GM23338 (cell line): Measurements from ENCODE around the gene ATP6V1E1. TPM values are rescaled to one million over a fixed set of nuclear protein-coding genes. Genes with fewer than 3 reads are reported as not detected.

Experiments used
- ATAC-seq: fragments of 200-7000 bp; cut with Tn5 transposase; 3 replicates; pipeline ENCODE4 v1.9.1; 2020
- DNase-seq: peaks from one replicate; pipeline ENCODE4 v3.0.0-alpha.2; 2015; ENCODE audit warnings: low spot score
- H2AFZ ChIP-seq: fragments of 200-600 bp; sonication (generic); 2 replicates; pipeline ENCODE4 v1.8.0; 2016; ENCODE audit warnings: antibody characterized with exemption, mild to moderate bottlenecking, moderate library complexity
- H3F3A ChIP-seq: fragments of 200-600 bp; sonication (generic); replicated peaks from 2 replicates; pipeline ENCODE4 v1.8.0; 2017; ENCODE audit warnings: antibody characterized with exemption, mixed run types, low read depth
- H3K27ac ChIP-seq: fragments of 200-600 bp; sonication (generic); 2 replicates; pipeline ENCODE4 v1.6.1; 2016; ENCODE audit warnings: low read depth
- H3K27me3 ChIP-seq: fragments of 200-600 bp; sonication (generic); 2 replicates; pipeline ENCODE4 v1.8.0; 2016; ENCODE audit warnings: mild to moderate bottlenecking, mixed run types, moderate library complexity; ENCODE audit not compliant: insufficient read depth
- H3K36me3 ChIP-seq: fragments of 200-600 bp; sonication (generic); 2 replicates; pipeline ENCODE4 v1.8.0; 2016; ENCODE audit warnings: mild to moderate bottlenecking; ENCODE audit not compliant: insufficient read depth
- H3K4me1 ChIP-seq: fragments of 200-600 bp; sonication (generic); 2 replicates; pipeline ENCODE4 v1.8.0; 2016; ENCODE audit warnings: mild to moderate bottlenecking, moderate library complexity; ENCODE audit not compliant: insufficient read depth
- H3K4me2 ChIP-seq: fragments of 200-600 bp; sonication (generic); 2 replicates; pipeline ENCODE4 v1.7.1; 2017; ENCODE audit warnings: mixed run types
- H3K4me3 ChIP-seq: fragments of 200-600 bp; sonication (generic); 2 replicates; pipeline ENCODE4 v1.6.1; 2016; ENCODE audit warnings: mixed run types
- H3K79me2 ChIP-seq: fragments of 200-600 bp; sonication (generic); replicated peaks from 2 replicates; pipeline ENCODE4 v1.8.0; 2017; ENCODE audit warnings: mild to moderate bottlenecking; ENCODE audit not compliant: insufficient read depth
- H3K9me2 ChIP-seq: fragments of 200-600 bp; sonication (generic); 2 replicates; pipeline ENCODE4 v1.8.0; 2017; ENCODE audit not compliant: insufficient read depth
- H4K20me1 ChIP-seq: fragments of 200-600 bp; sonication (generic); replicated peaks from 2 replicates; pipeline ENCODE4 v1.8.0; 2017; ENCODE audit warnings: mild to moderate bottlenecking; ENCODE audit not compliant: insufficient read depth
- H3K27ac Mint-ChIP-seq: 2 replicates; pipeline ENCODE4 v1.8.0; 2020; ENCODE audit warnings: inconsistent platforms, mild to moderate bottlenecking, moderate library complexity, mixed read lengths
- H3K27me3 Mint-ChIP-seq: 3 replicates; pipeline ENCODE4 v1.8.0; 2022; ENCODE audit warnings: low read depth, mild to moderate bottlenecking, moderate library complexity, mixed read lengths, inconsistent platforms; ENCODE audit not compliant: insufficient read depth, poor library complexity
- H3K36me3 Mint-ChIP-seq: 3 replicates; pipeline ENCODE4 v1.8.0; 2021; ENCODE audit warnings: low read depth, mild to moderate bottlenecking, inconsistent platforms, moderate library complexity, mixed read lengths
- H3K4me1 Mint-ChIP-seq: 3 replicates; pipeline ENCODE4 v1.8.0; 2020; ENCODE audit warnings: mild to moderate bottlenecking, inconsistent platforms, mixed read lengths
- H3K4me3 Mint-ChIP-seq: 3 replicates; pipeline ENCODE4 v1.8.0; 2021; ENCODE audit warnings: moderate library complexity, mild to moderate bottlenecking, inconsistent platforms, mixed read lengths
- H3K9me3 Mint-ChIP-seq: 3 replicates; pipeline ENCODE4 v1.8.0; 2020; ENCODE audit warnings: moderate library complexity, mild to moderate bottlenecking, inconsistent platforms, mixed read lengths
- CREB1 ChIP-seq: fragments of 250-450 bp; sonication (Bioruptor Pico); IDR thresholded peaks from 2 replicates; pipeline ENCODE4 v1.5.0; 2020; ENCODE audit warnings: low read depth, mild to moderate bottlenecking, moderate library complexity
- CTCF ChIP-seq, 2 experiments: fragments of 200-600 bp in 1 of 2; sonication (generic) in 1 of 2; conservative IDR thresholded peaks; 2 replicates each; pipeline versions ENCODE4 v1.5.1 to v1.6.1; 2016 to 2017; ENCODE audit warnings: antibody characterized with exemption in 2 of 2, low read depth in 2 of 2, mild to moderate bottlenecking in 2 of 2, moderate library complexity in 1 of 2
- ETS1 ChIP-seq: IDR thresholded peaks from 2 replicates; pipeline ENCODE4 v1.6.1; 2016; ENCODE audit warnings: antibody characterized with exemption
- EZH2phosphoT487 ChIP-seq: fragments of 200-600 bp; sonication (generic); IDR thresholded peaks from one replicate; pipeline ENCODE4 v1.8.1; 2018; ENCODE audit warnings: antibody characterized with exemption; ENCODE audit not compliant: unreplicated experiment
- JUNB ChIP-seq: IDR thresholded peaks from one replicate; pipeline ENCODE4 v1.6.1; 2016; ENCODE audit warnings: antibody characterized with exemption; ENCODE audit not compliant: unreplicated experiment
- NANOG ChIP-seq: IDR thresholded peaks from 2 replicates; pipeline ENCODE4 v1.6.1; 2016; ENCODE audit warnings: antibody characterized with exemption, borderline replicate concordance
- POLR2AphosphoS5 ChIP-seq: IDR thresholded peaks from 2 replicates; pipeline ENCODE4 v1.6.1; 2016; ENCODE audit warnings: antibody characterized with exemption, low read depth
- STAT1 ChIP-seq: IDR thresholded peaks from one replicate; pipeline ENCODE4 v1.6.1; 2016; ENCODE audit warnings: antibody characterized with exemption; ENCODE audit not compliant: unreplicated experiment
- ZNF331 ChIP-seq: fragments of 250-450 bp; sonication (Bioruptor Pico); IDR thresholded peaks from 2 replicates; pipeline ENCODE4 v1.5.0; 2020; ENCODE audit warnings: low read depth, mild to moderate bottlenecking, moderate library complexity
- polyA plus RNA-seq: library from polyadenylated mRNA; unstranded; fragments of >200 nt; fragmentation: Nextera tagmentation; extraction: Ambion mirVana; gene quantifications from 2 replicates; pipeline ENCODE4 v1.2.1, GENCODE V29; 2016
- total RNA-seq: library from RNA; depleted of rRNA; stranded (reverse); fragments of >200 nt; shearing (Covaris generic); gene quantifications from 2 replicates; pipeline ENCODE4 v1.2.3, GENCODE V29; 2014

Gene ATP6V1E1
- total and polyA plus RNA-seq, 2 experiments from 2014 or later, result 74.5 to 81.7 TPM

DNA sequence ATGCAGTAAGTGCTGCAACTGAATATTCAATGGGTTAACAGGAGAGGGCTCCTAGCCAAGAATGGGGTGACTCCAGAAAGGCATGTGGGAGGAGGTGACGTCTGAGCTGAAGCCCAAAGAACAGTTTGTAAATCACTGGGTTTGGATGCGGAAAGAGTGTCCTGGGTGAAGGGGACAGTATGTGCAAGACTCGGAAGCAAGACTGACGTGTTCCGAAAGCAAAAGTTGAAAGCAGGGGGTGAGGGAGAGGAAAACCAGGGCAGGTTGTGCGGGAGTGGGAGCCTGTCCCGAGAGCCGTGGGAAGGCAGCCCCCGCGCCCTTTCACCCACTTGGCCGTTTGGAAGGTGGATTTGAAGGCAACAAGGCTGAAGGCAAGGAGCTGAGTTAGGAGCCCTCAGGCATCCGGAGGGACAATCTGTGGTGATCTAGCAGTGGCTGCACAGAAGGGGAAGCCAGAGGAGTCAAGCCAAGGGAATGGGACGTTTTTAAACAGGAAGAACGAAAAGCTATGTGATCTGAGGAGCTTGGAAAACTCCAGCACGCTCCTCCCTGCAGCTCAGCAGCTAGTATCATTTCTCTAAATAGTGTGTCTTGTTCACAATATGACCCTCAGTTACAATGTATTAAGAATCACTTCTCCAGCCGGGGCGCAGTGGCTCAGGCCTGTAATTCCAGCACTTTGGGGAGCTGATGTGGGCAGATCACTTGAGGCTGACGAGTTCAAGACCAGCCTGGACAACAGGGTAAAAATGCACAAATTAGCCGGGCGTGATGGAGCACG, 57.5 kb downstream of the ATP6V1E1 start:
- DNase-seq, result no peak
- Histone ChIP-seq H3K79me2 (no peaks in the 10 kb centered on the region), H3K36me3 (no peaks in the 10 kb centered on the region), H3F3A (peaks cover 4% of the 10 kb centered on the region; the same call in 1 of the 2 replicates), H3K27ac (peak overlapping the region; percentile 59; the same call in 1 of the 2 replicates), H2AFZ (no peak overlapping the region), H3K27me3 (no peaks in the 10 kb centered on the region), H4K20me1 (no peaks in the 10 kb centered on the region), H3K4me2 (no peak overlapping the region), H3K4me3 (no peak overlapping the region), H3K9me2 (no peaks in the 10 kb centered on the region), H3K4me1 (peaks cover 17% of the 10 kb centered on the region)
- H3K9me3 Mint-ChIP-seq, result no peaks in the 10 kb centered on the region
- no peaks in the 10 kb centered on the region; the same call in none of the 3 replicates for H3K36me3 Mint-ChIP-seq
- ATAC-seq, result peak; percentile 9
- H3K4me3 Mint-ChIP-seq, result no peak overlapping the region
- H3K4me1 Mint-ChIP-seq, result peaks cover 29% of the 10 kb centered on the region
- peaks cover 32% of the 10 kb centered on the region for H3K27me3 Mint-ChIP-seq
- H3K27ac Mint-ChIP-seq, result peak overlapping the region; percentile 28
- TF ChIP-seq ZNF331 (CRISPR knock-in tag), result no peak
- no peak for TF ChIP-seq STAT1

GRCh38 chr22:17569971-17570511, 58.5 kb downstream of the ATP6V1E1 start:
- Mint-ChIP-seq H3K36me3 (no peaks in the 10 kb centered on the region; the same call in none of the 3 replicates), H3K4me1 (peaks cover 30% of the 10 kb centered on the region), H3K27ac (peak overlapping the region; percentile 74), H3K27me3 (peaks cover 33% of the 10 kb centered on the region), H3K4me3 (no peak overlapping the region), H3K9me3 (no peaks in the 10 kb centered on the region)
- peak overlapping the region; percentile 8; the same call in 1 of the 2 replicates for H3K4me2 ChIP-seq
- no peaks in the 10 kb centered on the region for H3K9me2 ChIP-seq
- H3K27ac ChIP-seq, result peak overlapping the region; percentile 59
- H3K4me3 ChIP-seq, result no peak overlapping the region
- H4K20me1 ChIP-seq, result no peaks in the 10 kb centered on the region
- TF ChIP-seq JUNB (no peak), CTCF (conservative IDR thresholded peaks at IDR 0.05; ENCODE audit: low read depth in 2 of 2) (no peak), POLR2AphosphoS5 (no peak), NANOG (no peak)
- H3K36me3 ChIP-seq, result no peaks in the 10 kb centered on the region
- peak; percentile 13 for ATAC-seq
- no peaks in the 10 kb centered on the region for H3K27me3 ChIP-seq
- no peak overlapping the region for H2AFZ ChIP-seq
- H3K79me2 ChIP-seq, result no peaks in the 10 kb centered on the region
- peaks cover 17% of the 10 kb centered on the region for H3K4me1 ChIP-seq
- H3F3A ChIP-seq, result peaks cover 4% of the 10 kb centered on the region; the same call in 1 of the 2 replicates
- no peak for DNase-seq

DNA sequence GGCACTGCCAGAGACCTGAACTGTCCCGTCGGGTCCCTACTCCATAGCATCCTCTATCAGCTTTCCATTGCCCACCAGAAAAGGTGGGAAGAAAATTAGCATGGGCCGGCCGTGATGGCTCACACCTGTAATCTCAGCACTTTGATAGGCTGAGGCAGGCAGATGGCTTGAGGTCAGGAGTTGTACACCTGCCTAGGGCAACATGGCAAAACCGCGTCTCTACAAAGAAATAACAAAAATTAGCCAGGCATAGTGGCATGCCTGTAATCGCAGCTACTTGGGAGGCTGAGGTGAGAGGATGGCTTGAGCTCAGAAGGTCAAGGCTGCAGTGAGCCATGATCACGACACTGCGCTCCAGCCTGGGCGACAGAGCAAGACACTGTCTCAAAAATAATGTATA, 61.8 kb downstream of the ATP6V1E1 start:
- no peak overlapping the region for H3K4me2 ChIP-seq
- H3K4me1 Mint-ChIP-seq, result peaks cover 50% of the 10 kb centered on the region
- peaks cover 40% of the 10 kb centered on the region for H3K27me3 Mint-ChIP-seq
- no peak overlapping the region for H2AFZ ChIP-seq
- no peak overlapping the region for H3K27ac Mint-ChIP-seq
- ATAC-seq (no peak), DNase-seq (no peak)
- peaks cover 5% of the 10 kb centered on the region; the same call in 1 of the 3 replicates for H3K9me3 Mint-ChIP-seq
- H3K36me3 Mint-ChIP-seq, result peaks cover 10% of the 10 kb centered on the region
- no peaks in the 10 kb centered on the region for H3K9me2 ChIP-seq
- H3F3A ChIP-seq, result peaks cover 4% of the 10 kb centered on the region; the same call in 1 of the 2 replicates
- H3K4me3 ChIP-seq, result no peak overlapping the region
- no peak overlapping the region for H3K4me3 Mint-ChIP-seq
- H3K27me3 ChIP-seq, result no peaks in the 10 kb centered on the region
- H3K79me2 ChIP-seq, result no peaks in the 10 kb centered on the region
- no peak overlapping the region for H3K27ac ChIP-seq
- H3K36me3 ChIP-seq, result no peaks in the 10 kb centered on the region
- no peaks in the 10 kb centered on the region for H4K20me1 ChIP-seq
- H3K4me1 ChIP-seq, result peaks cover 42% of the 10 kb centered on the region
- TF ChIP-seq POLR2AphosphoS5 (no peak), ETS1 (no peak), EZH2phosphoT487 (no peak), CREB1 (CRISPR knock-in tag) (no peak)
